Choroid plexus epithelial cell (primary cell): ENCODE measurements around the gene CSTB.

Experiments used
- DNase-seq: peaks from one replicate; pipeline ENCODE4 v3.0.0-alpha.2; 2010; ENCODE audit warnings: low read depth
- H3K4me3 ChIP-seq: 2 replicates; pipeline ENCODE4 v1.5.1; 2011; ENCODE audit warnings: low read depth, mild to moderate bottlenecking, control low read depth, low read length, moderate library complexity
- TF ChIP-seq, protein P1 (sequence below): conservative IDR thresholded peaks from 2 replicates; pipeline ENCODE4 v1.5.1; 2011; ENCODE audit warnings: low read depth, mild to moderate bottlenecking, control low read depth, inconsistent platforms, low read length, moderate library complexity

The CSTB gene

DNA sequence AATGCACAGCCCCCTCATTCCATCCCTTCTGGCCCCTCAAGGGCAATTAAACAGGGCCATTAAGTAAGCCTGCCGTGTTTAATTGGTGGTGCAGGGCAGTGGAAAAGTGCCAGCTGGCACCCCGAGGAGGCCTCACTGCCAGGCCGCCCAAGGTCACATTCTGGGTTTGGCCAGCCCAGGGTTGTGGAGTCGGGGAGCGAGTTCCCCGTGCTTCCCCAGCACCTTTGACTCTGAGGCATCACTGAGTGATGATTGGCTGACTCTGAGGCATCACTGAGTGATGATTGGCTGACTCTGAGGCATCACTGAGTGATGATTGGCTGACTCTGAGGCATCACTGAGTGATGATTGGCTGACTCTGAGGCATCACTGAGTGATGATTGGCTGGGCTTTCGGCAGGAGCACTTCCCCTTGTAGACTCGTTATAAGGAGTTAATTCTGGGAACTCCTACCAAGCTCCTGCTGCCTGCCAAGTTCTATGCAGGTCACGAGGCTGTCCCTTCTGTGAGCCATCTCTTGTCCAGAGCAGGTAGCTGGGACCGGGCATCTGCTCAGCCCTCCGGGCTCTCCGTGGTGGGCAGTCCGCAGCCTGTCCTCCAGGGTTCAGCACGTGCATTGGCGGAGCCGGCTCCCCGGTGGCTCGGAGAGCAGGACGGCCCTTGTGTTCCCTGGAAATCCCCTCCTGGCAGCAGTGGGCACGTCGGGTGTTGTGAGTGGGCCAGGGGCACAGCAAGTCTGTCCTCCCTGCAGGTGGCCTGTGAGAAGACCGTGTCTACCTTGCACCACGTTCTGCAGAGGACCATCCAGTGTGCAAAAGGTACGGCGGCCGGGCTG is 20.9 kb downstream of the CSTB start:
- TF ChIP-seq, protein P1, sequence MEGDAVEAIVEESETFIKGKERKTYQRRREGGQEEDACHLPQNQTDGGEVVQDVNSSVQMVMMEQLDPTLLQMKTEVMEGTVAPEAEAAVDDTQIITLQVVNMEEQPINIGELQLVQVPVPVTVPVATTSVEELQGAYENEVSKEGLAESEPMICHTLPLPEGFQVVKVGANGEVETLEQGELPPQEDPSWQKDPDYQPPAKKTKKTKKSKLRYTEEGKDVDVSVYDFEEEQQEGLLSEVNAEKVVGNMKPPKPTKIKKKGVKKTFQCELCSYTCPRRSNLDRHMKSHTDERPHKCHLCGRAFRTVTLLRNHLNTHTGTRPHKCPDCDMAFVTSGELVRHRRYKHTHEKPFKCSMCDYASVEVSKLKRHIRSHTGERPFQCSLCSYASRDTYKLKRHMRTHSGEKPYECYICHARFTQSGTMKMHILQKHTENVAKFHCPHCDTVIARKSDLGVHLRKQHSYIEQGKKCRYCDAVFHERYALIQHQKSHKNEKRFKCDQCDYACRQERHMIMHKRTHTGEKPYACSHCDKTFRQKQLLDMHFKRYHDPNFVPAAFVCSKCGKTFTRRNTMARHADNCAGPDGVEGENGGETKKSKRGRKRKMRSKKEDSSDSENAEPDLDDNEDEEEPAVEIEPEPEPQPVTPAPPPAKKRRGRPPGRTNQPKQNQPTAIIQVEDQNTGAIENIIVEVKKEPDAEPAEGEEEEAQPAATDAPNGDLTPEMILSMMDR = no peak
- H3K4me3 ChIP-seq = no peak overlapping the region
- no peak for DNase-seq

DNA sequence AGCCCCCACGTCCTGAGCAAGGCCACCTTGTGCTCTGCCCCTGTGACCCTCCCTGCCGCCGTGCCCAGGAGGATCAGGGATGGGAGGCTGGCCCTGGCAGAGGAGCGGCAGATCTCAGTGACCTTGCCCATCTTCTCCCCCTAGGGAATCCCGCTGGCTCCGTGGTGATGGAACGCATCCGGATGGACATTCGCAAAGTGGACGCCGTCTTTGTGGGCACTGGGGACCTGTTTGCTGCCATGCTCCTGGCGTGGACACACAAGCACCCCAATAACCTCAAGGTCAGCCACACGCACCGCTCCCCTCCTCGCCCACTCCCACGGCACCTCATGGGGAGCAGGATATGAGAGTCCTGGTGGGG is 22.7 kb downstream of the CSTB start:
- H3K4me3 ChIP-seq = no peak overlapping the region
- TF ChIP-seq, protein P1 = no peak
- no peak for DNase-seq

DNA sequence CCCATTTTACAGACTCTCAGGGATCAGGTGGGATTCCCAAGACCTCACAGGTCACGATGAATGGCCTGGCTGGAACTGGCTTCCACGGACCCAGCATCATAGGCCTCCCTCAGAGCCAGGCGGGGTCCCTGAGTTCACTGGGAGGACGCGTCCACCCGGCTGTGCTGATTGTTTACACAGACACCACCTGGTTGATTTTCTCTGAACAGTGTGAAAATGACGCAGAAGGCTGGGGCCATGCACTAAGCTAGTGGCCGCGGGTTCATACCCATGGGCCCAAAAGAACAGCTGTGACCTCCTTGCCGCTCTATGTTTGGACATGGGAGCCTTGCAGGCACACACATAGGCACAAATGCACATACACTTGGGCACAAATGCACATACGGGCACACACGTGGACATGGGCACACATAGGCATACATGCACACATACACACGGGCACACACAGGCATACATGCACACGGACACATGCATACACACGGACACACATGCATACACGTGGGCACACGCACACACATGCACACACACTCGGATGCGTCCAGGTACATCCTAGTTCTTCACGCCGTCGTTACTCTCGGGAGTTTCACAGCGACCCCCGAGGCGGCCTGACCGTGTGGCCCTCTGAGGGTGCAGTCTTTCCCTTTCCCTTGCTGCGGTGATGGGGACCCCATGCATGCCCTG is 23.2 kb downstream of the CSTB start:
- DNase-seq = peak; percentile 56
- H3K4me3 ChIP-seq = no peak overlapping the region
- TF ChIP-seq, protein P1 = no peak

DNA sequence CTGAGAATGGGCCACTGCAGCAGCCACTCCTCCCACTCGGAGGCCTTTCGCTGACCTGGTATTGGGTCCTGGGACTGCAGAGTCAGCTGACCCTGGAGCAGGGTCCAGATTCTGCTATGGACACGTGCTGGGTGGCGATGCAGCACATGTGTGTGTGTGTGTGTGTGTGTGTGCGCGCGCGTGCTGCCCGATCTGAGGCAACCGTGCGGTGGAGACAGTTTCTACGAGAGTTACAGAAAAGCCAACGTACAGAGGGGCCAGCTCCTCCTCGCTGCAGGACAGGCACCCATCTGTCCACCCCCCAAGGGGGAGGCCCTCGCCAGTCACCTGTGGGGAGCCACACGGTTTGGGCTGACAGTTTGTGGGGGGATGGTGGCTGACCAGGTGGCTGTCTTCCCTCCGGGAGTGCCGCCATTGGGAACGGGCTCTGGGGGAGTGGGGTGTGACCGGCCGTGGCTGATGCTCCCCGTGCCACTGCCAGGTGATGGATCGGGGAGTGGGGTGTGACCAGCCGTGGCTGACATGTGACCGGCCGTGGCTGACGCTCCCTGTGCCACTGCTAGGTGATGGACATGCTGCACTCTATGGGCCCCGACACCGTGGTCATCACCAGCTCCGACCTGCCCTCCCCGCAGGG is 24.0 kb downstream of the CSTB start:
- H3K4me3 ChIP-seq = no peak overlapping the region
- TF ChIP-seq, protein P1 = no peak
- no peak for DNase-seq

DNA sequence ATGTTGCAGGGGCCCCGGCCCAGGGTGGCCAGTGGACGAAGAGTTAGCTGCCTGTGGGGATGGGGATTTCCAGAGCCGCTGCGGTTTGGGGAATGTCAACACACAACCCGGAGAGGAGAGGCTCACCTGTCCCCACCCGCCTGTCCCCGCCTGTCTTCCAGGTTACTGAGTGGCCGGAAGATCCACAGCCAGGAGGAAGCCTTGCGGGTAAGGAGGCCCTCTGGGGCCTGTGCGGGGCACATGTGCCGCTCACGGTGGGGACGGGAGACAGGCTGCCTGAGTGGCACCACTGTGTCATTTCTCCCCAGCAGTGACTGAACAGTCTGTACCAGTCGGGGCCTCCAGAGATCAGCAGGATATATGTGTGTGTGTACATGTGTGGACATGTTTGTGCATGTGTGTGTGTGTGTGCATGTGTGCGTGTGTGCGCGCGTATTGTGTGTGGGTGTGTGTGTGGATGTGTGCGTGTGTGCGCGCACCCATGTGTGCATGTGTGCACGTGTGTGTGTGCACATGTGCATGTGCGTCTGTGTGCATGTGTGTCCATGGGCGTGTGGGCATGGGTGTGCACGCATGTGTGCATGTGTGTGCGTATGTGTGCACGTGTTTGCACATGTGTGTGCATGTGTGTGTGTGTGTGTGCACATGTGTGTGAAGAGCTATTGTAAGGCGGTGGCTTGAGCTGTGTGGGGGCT is 25.6 kb downstream of the CSTB start:
- no peak overlapping the region for H3K4me3 ChIP-seq
- DNase-seq = no peak
- TF ChIP-seq, protein P1 = no peak

DNA sequence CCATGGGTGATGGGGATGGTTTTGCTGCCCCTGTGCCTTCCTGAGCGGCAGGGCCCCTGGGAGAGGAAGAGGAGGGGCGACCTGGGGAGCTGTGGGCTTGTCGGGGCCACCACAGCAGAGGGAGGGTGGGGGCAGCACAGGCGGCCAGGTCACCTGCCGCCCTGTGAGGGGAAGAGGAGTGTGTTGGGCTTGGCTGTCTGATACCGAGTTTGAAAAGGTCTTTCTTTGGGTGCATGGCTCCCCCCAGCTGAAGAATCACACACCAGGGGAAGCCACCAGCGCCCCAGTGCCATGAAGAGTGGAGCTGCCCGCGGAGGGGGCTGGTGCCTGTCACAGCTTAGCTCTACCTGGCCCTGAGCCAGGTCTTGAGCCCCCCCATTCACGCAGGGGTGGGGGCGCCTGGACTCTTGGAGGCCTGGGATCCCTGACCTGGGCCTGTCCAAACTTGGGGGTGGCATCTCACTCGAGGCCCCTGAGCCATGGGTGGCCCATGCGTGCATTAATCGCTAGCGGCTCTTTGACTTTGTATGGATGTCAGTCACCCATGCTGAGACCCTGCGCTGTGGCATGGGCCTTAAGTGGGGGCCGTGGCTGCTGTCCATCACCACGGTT is 26.4 kb downstream of the CSTB start:
- no peak overlapping the region for H3K4me3 ChIP-seq
- no peak for DNase-seq
- TF ChIP-seq, protein P1 = no peak
